GM23338 (cell line): ENCODE results near the gene FRMD4A. TPM values are rescaled to one million over a fixed set of nuclear protein-coding genes. Genes with fewer than 3 reads are reported as not detected.

Experiments
- ATAC-seq: fragments of 200-7000 bp; cut with Tn5 transposase; 3 replicates; pipeline ENCODE4 v1.9.1; 2020
- DNase-seq: peaks from one replicate; pipeline ENCODE4 v3.0.0-alpha.2; 2015; ENCODE audit warnings: low spot score
- H2AFZ ChIP-seq: fragments of 200-600 bp; sonication (generic); 2 replicates; pipeline ENCODE4 v1.8.0; 2016; ENCODE audit warnings: antibody characterized with exemption, mild to moderate bottlenecking, moderate library complexity
- H3F3A ChIP-seq: fragments of 200-600 bp; sonication (generic); replicated peaks from 2 replicates; pipeline ENCODE4 v1.8.0; 2017; ENCODE audit warnings: antibody characterized with exemption, mixed run types, low read depth
- H3K27ac ChIP-seq: fragments of 200-600 bp; sonication (generic); 2 replicates; pipeline ENCODE4 v1.6.1; 2016; ENCODE audit warnings: low read depth
- H3K27me3 ChIP-seq: fragments of 200-600 bp; sonication (generic); 2 replicates; pipeline ENCODE4 v1.8.0; 2016; ENCODE audit warnings: mild to moderate bottlenecking, mixed run types, moderate library complexity; ENCODE audit not compliant: insufficient read depth
- H3K36me3 ChIP-seq: fragments of 200-600 bp; sonication (generic); 2 replicates; pipeline ENCODE4 v1.8.0; 2016; ENCODE audit warnings: mild to moderate bottlenecking; ENCODE audit not compliant: insufficient read depth
- H3K4me1 ChIP-seq: fragments of 200-600 bp; sonication (generic); 2 replicates; pipeline ENCODE4 v1.8.0; 2016; ENCODE audit warnings: mild to moderate bottlenecking, moderate library complexity; ENCODE audit not compliant: insufficient read depth
- H3K4me2 ChIP-seq: fragments of 200-600 bp; sonication (generic); 2 replicates; pipeline ENCODE4 v1.7.1; 2017; ENCODE audit warnings: mixed run types
- H3K4me3 ChIP-seq: fragments of 200-600 bp; sonication (generic); 2 replicates; pipeline ENCODE4 v1.6.1; 2016; ENCODE audit warnings: mixed run types
- H3K79me2 ChIP-seq: fragments of 200-600 bp; sonication (generic); replicated peaks from 2 replicates; pipeline ENCODE4 v1.8.0; 2017; ENCODE audit warnings: mild to moderate bottlenecking; ENCODE audit not compliant: insufficient read depth
- H3K9me2 ChIP-seq: fragments of 200-600 bp; sonication (generic); 2 replicates; pipeline ENCODE4 v1.8.0; 2017; ENCODE audit not compliant: insufficient read depth
- H4K20me1 ChIP-seq: fragments of 200-600 bp; sonication (generic); replicated peaks from 2 replicates; pipeline ENCODE4 v1.8.0; 2017; ENCODE audit warnings: mild to moderate bottlenecking; ENCODE audit not compliant: insufficient read depth
- H3K27ac Mint-ChIP-seq: 2 replicates; pipeline ENCODE4 v1.8.0; 2020; ENCODE audit warnings: inconsistent platforms, mild to moderate bottlenecking, moderate library complexity, mixed read lengths
- H3K27me3 Mint-ChIP-seq: 3 replicates; pipeline ENCODE4 v1.8.0; 2022; ENCODE audit warnings: low read depth, mild to moderate bottlenecking, moderate library complexity, mixed read lengths, inconsistent platforms; ENCODE audit not compliant: insufficient read depth, poor library complexity
- H3K36me3 Mint-ChIP-seq: 3 replicates; pipeline ENCODE4 v1.8.0; 2021; ENCODE audit warnings: low read depth, mild to moderate bottlenecking, inconsistent platforms, moderate library complexity, mixed read lengths
- H3K4me1 Mint-ChIP-seq: 3 replicates; pipeline ENCODE4 v1.8.0; 2020; ENCODE audit warnings: mild to moderate bottlenecking, inconsistent platforms, mixed read lengths
- H3K4me3 Mint-ChIP-seq: 3 replicates; pipeline ENCODE4 v1.8.0; 2021; ENCODE audit warnings: moderate library complexity, mild to moderate bottlenecking, inconsistent platforms, mixed read lengths
- H3K9me3 Mint-ChIP-seq: 3 replicates; pipeline ENCODE4 v1.8.0; 2020; ENCODE audit warnings: moderate library complexity, mild to moderate bottlenecking, inconsistent platforms, mixed read lengths
- CREB1 ChIP-seq: fragments of 250-450 bp; sonication (Bioruptor Pico); IDR thresholded peaks from 2 replicates; pipeline ENCODE4 v1.5.0; 2020; ENCODE audit warnings: low read depth, mild to moderate bottlenecking, moderate library complexity
- EZH2 ChIP-seq: fragments of 200-600 bp; sonication (generic); IDR thresholded peaks from one replicate; pipeline ENCODE4 v1.8.0; 2017; ENCODE audit warnings: antibody characterized with exemption, mild to moderate bottlenecking, low read depth; ENCODE audit not compliant: unreplicated experiment
- EZH2phosphoT487 ChIP-seq: fragments of 200-600 bp; sonication (generic); IDR thresholded peaks from one replicate; pipeline ENCODE4 v1.8.1; 2018; ENCODE audit warnings: antibody characterized with exemption; ENCODE audit not compliant: unreplicated experiment
- JUNB ChIP-seq: IDR thresholded peaks from one replicate; pipeline ENCODE4 v1.6.1; 2016; ENCODE audit warnings: antibody characterized with exemption; ENCODE audit not compliant: unreplicated experiment
- NANOG ChIP-seq: IDR thresholded peaks from 2 replicates; pipeline ENCODE4 v1.6.1; 2016; ENCODE audit warnings: antibody characterized with exemption, borderline replicate concordance
- POLR2AphosphoS5 ChIP-seq: IDR thresholded peaks from 2 replicates; pipeline ENCODE4 v1.6.1; 2016; ENCODE audit warnings: antibody characterized with exemption, low read depth
- ZNF114 ChIP-seq: fragments of 250-450 bp; sonication (Bioruptor Pico); IDR thresholded peaks from 2 replicates; pipeline ENCODE4 v1.5.0; 2020; ENCODE audit warnings: mild to moderate bottlenecking, moderate library complexity
- ZNF331 ChIP-seq: fragments of 250-450 bp; sonication (Bioruptor Pico); IDR thresholded peaks from 2 replicates; pipeline ENCODE4 v1.5.0; 2020; ENCODE audit warnings: low read depth, mild to moderate bottlenecking, moderate library complexity
- polyA plus RNA-seq: library from polyadenylated mRNA; unstranded; fragments of >200 nt; fragmentation: Nextera tagmentation; extraction: Ambion mirVana; gene quantifications from 2 replicates; pipeline ENCODE4 v1.2.1, GENCODE V29; 2016
- total RNA-seq: library from RNA; depleted of rRNA; stranded (reverse); fragments of >200 nt; shearing (Covaris generic); gene quantifications from 2 replicates; pipeline ENCODE4 v1.2.3, GENCODE V29; 2014
- TF ChIP-seq, protein P1 (sequence below), 2 experiments: fragments of 200-600 bp in 1 of 2; sonication (generic) in 1 of 2; conservative IDR thresholded peaks; 2 replicates each; pipeline versions ENCODE4 v1.5.1 to v1.6.1; 2016 to 2017; ENCODE audit warnings: antibody characterized with exemption in 2 of 2, low read depth in 2 of 2, mild to moderate bottlenecking in 2 of 2, moderate library complexity in 1 of 2
- TF ChIP-seq, protein P2 (sequence below): IDR thresholded peaks from 2 replicates; pipeline ENCODE4 v1.6.1; 2016; ENCODE audit warnings: antibody characterized with exemption
- TF ChIP-seq, protein P3 (sequence below): IDR thresholded peaks from one replicate; pipeline ENCODE4 v1.6.1; 2018; ENCODE audit warnings: antibody characterized with exemption; ENCODE audit not compliant: unreplicated experiment

FRMD4A gene
- total and polyA plus RNA-seq, 2 experiments from 2014 or later = 14.0 to 20.1 TPM

DNA sequence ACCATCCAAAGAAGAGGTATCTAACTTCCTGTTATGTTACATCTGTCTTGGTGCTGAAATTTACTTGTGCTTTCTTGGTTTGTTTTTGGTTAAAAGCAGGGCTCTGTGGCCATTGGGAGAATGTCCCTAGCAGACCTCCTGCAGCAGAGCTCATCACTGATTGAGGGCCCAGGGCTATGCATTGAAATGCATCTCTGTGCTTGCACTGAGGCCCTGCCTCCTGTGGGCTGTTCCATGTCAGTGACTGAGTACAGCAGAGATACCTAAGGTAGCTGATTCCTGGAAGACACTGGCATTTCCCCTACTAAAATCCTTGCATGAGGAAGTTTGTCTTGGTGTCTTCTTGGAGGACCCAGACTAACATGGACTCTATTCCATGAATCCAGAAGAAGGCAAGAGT lies 213.9 kb downstream of the FRMD4A start:
- Histone ChIP-seq H3K4me3 (no peak overlapping the region), H3K4me2 (no peak overlapping the region), H3K79me2 (no peaks in the 10 kb centered on the region), H3K9me2 (peaks cover 3% of the 10 kb centered on the region; the same call in 1 of the 2 replicates), H3K27me3 (no peaks in the 10 kb centered on the region), H4K20me1 (no peaks in the 10 kb centered on the region), H3K27ac (no peak overlapping the region), H2AFZ (no peak overlapping the region), H3F3A (no peaks in the 10 kb centered on the region), H3K36me3 (no peaks in the 10 kb centered on the region), H3K4me1 (peaks cover 6% of the 10 kb centered on the region; the same call in 1 of the 2 replicates)
- Mint-ChIP-seq H3K27me3 (peaks cover 6% of the 10 kb centered on the region), H3K36me3 (no peaks in the 10 kb centered on the region), H3K9me3 (no peaks in the 10 kb centered on the region), H3K4me3 (no peak overlapping the region), H3K27ac (no peak overlapping the region), H3K4me1 (peaks cover 10% of the 10 kb centered on the region)
- TF ChIP-seq POLR2AphosphoS5 (no peak), ZNF331 (CRISPR knock-in tag) (no peak), EZH2 (no peak), NANOG (no peak), CREB1 (CRISPR knock-in tag) (no peak), ZNF114 (no peak), JUNB (no peak), EZH2phosphoT487 (no peak)
- TF ChIP-seq, protein P1, sequence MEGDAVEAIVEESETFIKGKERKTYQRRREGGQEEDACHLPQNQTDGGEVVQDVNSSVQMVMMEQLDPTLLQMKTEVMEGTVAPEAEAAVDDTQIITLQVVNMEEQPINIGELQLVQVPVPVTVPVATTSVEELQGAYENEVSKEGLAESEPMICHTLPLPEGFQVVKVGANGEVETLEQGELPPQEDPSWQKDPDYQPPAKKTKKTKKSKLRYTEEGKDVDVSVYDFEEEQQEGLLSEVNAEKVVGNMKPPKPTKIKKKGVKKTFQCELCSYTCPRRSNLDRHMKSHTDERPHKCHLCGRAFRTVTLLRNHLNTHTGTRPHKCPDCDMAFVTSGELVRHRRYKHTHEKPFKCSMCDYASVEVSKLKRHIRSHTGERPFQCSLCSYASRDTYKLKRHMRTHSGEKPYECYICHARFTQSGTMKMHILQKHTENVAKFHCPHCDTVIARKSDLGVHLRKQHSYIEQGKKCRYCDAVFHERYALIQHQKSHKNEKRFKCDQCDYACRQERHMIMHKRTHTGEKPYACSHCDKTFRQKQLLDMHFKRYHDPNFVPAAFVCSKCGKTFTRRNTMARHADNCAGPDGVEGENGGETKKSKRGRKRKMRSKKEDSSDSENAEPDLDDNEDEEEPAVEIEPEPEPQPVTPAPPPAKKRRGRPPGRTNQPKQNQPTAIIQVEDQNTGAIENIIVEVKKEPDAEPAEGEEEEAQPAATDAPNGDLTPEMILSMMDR (conservative IDR thresholded peaks at IDR 0.05; ENCODE audit: low read depth in 2 of 2) = no peak
- TF ChIP-seq, protein P2, sequence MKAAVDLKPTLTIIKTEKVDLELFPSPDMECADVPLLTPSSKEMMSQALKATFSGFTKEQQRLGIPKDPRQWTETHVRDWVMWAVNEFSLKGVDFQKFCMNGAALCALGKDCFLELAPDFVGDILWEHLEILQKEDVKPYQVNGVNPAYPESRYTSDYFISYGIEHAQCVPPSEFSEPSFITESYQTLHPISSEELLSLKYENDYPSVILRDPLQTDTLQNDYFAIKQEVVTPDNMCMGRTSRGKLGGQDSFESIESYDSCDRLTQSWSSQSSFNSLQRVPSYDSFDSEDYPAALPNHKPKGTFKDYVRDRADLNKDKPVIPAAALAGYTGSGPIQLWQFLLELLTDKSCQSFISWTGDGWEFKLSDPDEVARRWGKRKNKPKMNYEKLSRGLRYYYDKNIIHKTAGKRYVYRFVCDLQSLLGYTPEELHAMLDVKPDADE = no peak
- TF ChIP-seq, protein P3, sequence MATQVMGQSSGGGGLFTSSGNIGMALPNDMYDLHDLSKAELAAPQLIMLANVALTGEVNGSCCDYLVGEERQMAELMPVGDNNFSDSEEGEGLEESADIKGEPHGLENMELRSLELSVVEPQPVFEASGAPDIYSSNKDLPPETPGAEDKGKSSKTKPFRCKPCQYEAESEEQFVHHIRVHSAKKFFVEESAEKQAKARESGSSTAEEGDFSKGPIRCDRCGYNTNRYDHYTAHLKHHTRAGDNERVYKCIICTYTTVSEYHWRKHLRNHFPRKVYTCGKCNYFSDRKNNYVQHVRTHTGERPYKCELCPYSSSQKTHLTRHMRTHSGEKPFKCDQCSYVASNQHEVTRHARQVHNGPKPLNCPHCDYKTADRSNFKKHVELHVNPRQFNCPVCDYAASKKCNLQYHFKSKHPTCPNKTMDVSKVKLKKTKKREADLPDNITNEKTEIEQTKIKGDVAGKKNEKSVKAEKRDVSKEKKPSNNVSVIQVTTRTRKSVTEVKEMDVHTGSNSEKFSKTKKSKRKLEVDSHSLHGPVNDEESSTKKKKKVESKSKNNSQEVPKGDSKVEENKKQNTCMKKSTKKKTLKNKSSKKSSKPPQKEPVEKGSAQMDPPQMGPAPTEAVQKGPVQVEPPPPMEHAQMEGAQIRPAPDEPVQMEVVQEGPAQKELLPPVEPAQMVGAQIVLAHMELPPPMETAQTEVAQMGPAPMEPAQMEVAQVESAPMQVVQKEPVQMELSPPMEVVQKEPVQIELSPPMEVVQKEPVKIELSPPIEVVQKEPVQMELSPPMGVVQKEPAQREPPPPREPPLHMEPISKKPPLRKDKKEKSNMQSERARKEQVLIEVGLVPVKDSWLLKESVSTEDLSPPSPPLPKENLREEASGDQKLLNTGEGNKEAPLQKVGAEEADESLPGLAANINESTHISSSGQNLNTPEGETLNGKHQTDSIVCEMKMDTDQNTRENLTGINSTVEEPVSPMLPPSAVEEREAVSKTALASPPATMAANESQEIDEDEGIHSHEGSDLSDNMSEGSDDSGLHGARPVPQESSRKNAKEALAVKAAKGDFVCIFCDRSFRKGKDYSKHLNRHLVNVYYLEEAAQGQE = no peak
- ATAC-seq (peak; percentile 89), DNase-seq (no peak)
